ENCODE data around the gene BAX. TPM values are rescaled to one million over a fixed set of nuclear protein-coding genes. Genes with fewer than 3 reads are reported as not detected.
A peak's percentile ranks its signal among the peaks of the same experiment; 100 is the strongest.

Gene BAX
- total RNA-seq, 4 donors from 2014 or later = 7.9 to 21.8 (median 18.0) TPM

DNA sequence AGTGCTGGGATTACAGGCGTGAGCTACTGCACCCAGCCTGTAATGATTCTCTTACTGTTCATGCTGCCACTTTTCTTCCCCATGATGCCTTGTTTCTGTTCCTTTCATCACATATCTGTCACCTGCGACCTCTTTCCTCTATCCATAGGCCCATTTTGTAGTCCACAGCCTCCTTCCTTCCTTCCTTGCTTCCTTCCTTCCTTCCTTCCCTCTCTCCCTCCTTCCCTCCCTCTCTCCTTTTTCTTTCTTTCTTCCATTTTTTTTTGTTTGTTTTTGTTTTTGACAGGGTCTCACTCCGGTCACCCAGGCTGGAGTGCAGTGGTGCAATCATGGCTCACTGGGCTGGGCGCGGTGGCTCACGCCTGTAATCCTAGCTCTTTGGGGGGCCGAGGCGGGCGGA is 34.2 kb downstream of the BAX start:
- ATAC-seq (no peak), DNase-seq (no peak)
- peak overlapping the region; percentile 93 to 100 (median 99) for H3K27ac ChIP-seq
- no peak overlapping the region for H3K4me3 ChIP-seq
- in situ Hi-C loops (cut with MboI; ENCODE audit: low sequenced_read_pairs in 4 of 4) (no loop called here), intact Hi-C loops (cut with DNase I; ENCODE audit: low total_unique reads) (no loop called here)
- peaks cover 0 to 51% of the 10 kb centered on the region in 2 donors for H3K36me3 ChIP-seq
- TF ChIP-seq POLR2A (IDR thresholded peaks at IDR 0.05) = no peak
- TF ChIP-seq, protein P1, sequence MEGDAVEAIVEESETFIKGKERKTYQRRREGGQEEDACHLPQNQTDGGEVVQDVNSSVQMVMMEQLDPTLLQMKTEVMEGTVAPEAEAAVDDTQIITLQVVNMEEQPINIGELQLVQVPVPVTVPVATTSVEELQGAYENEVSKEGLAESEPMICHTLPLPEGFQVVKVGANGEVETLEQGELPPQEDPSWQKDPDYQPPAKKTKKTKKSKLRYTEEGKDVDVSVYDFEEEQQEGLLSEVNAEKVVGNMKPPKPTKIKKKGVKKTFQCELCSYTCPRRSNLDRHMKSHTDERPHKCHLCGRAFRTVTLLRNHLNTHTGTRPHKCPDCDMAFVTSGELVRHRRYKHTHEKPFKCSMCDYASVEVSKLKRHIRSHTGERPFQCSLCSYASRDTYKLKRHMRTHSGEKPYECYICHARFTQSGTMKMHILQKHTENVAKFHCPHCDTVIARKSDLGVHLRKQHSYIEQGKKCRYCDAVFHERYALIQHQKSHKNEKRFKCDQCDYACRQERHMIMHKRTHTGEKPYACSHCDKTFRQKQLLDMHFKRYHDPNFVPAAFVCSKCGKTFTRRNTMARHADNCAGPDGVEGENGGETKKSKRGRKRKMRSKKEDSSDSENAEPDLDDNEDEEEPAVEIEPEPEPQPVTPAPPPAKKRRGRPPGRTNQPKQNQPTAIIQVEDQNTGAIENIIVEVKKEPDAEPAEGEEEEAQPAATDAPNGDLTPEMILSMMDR (IDR thresholded peaks at IDR 0.05 in 4 of 5, conservative IDR thresholded peaks at IDR 0.05 in 1 of 5) = no peak
- no peaks in the 10 kb centered on the region for H3K9me3 ChIP-seq
- H3K4me1 ChIP-seq = peaks cover 41 to 45% of the 10 kb centered on the region in 2 donors
- H3K27me3 ChIP-seq = no peaks in the 10 kb centered on the region

DNA sequence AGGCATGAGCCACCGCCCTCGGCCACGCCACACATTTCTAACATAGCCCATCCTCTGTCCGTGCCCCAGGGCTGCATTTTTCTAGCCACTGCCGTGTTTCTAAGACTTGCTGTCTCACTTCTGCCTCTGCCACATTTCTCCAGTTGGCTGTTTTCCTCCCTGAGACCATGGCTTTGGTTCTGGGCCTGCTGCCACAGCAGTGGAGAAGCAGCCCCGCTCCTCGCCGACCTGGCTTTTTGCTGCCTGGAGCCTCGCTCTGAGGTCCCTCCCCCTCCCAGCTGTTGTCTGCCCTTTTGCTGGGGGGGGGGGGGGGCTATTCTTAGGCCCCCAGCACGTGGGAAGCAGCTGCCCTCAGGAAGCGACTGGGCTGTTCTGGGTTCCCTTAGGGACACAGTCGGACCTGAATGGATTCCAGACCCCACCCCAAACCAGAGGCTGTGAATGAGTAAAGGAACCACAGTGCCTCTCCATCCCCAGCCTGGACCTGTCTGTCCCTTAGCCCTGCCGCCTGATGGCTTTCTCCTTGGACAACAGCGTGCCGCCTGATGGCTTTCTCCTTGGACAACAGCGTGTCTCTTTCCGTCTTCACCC is 35.1 kb downstream of the BAX start:
- intact Hi-C loops (cut with DNase I; ENCODE audit: low total_unique reads) = loop anchor here (5.0 to 10.0 kb wide), 4 partner anchors 83 to 825 kb away; partner anchors contain the start of genes EMP3, FUZ, KCNA7 and MED25
- DNase-seq (peak; percentile 91 to 96), ATAC-seq (peak; percentile 57 to 62)
- in situ Hi-C loops (cut with MboI; ENCODE audit: low sequenced_read_pairs in 4 of 4) = no loop called here
- H3K4me3 ChIP-seq = peak overlapping the region; percentile 75 to 99 (median 84)
- peak overlapping the region; percentile 93 to 100 (median 99) for H3K27ac ChIP-seq
- TF ChIP-seq, protein P1 (IDR thresholded peaks at IDR 0.05 in 4 of 5, conservative IDR thresholded peaks at IDR 0.05 in 1 of 5) = no peak
- TF ChIP-seq POLR2A (IDR thresholded peaks at IDR 0.05) = peak; percentile 78 to 93
- no peaks in the 10 kb centered on the region for H3K9me3 ChIP-seq
- peaks cover 50 to 52% of the 10 kb centered on the region in 2 donors for H3K4me1 ChIP-seq
- no peaks in the 10 kb centered on the region for H3K27me3 ChIP-seq
- H3K36me3 ChIP-seq = peaks cover 0 to 42% of the 10 kb centered on the region in 2 donors

DNA sequence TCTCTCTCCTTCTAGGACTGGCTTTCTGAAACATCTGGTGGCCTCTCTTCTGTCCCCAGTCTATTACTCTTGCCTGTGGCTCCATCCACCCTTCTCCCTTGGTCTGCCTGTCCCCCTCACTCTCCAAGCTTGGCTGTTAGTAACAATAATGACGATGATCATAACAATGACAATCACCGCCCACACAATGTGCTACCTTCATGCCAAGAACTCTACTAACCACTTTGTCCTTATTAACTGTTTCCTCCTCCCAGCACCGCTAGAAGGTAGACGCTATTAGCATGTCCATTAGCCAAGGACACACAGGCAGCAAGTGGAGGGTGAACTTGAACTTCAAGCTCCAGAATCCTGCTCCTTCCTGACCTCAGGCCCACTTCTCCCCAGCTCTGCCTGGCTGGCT is 35.7 kb downstream of the BAX start:
- TF ChIP-seq, protein P1 (IDR thresholded peaks at IDR 0.05 in 4 of 5, conservative IDR thresholded peaks at IDR 0.05 in 1 of 5) = no peak
- no peak for TF ChIP-seq POLR2A (IDR thresholded peaks at IDR 0.05)
- intact Hi-C loops (cut with DNase I; ENCODE audit: low total_unique reads) = loop anchor here (5.0 to 10.0 kb wide), 4 partner anchors 82 to 824 kb away; partner anchors contain the start of genes EMP3, FUZ, KCNA7 and MED25
- in situ Hi-C loops (cut with MboI; ENCODE audit: low sequenced_read_pairs in 4 of 4) = no loop called here
- no peak for ATAC-seq
- peaks cover 0 to 36% of the 10 kb centered on the region in 2 donors for H3K36me3 ChIP-seq
- H3K9me3 ChIP-seq = no peaks in the 10 kb centered on the region
- H3K27ac ChIP-seq = peak overlapping the region; percentile 93 to 100 (median 99)
- DNase-seq = no peak
- no peaks in the 10 kb centered on the region for H3K27me3 ChIP-seq
- H3K4me1 ChIP-seq = peaks cover 51 to 54% of the 10 kb centered on the region in 2 donors
- peak overlapping the region; percentile 75 to 99 (median 84) for H3K4me3 ChIP-seq

DNA sequence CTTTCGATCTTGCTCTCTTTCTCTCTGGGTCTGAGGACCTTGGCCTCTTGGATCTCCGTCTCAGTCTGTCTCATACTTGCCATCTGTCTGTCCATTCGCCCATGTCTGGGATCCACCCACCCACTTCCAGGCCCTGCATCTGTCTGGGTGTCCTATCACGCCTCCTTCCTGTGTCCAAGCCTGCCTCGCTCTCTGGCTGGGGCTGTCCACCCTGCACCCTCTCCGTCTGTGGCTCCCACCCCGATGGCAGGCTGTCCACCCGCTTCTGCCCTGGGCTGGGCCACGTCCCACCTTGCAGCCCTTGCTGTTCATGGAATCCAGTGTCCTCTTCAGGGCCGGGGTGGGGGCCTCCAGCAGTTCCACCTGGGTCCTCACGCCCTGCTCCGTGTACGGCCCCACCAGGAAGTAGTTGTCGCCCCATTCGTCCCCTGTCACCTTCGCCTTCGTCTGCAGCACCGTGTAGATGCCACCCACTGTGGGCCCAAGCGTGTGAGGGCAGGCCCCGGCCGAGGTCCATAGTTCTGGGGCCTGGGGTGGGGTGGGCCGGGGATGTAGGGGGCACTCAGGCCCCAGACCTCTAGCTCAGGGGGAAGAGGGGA is 36.4 kb downstream of the BAX start:
- ATAC-seq = no peak
- H3K36me3 ChIP-seq = peaks cover 0 to 29% of the 10 kb centered on the region in 2 donors
- H3K4me1 ChIP-seq = peaks cover 51 to 54% of the 10 kb centered on the region in 2 donors
- H3K27me3 ChIP-seq = no peaks in the 10 kb centered on the region
- in situ Hi-C loops (cut with MboI; ENCODE audit: low sequenced_read_pairs in 4 of 4) = no loop called here
- TF ChIP-seq POLR2A (IDR thresholded peaks at IDR 0.05) = no peak
- TF ChIP-seq, protein P1 (IDR thresholded peaks at IDR 0.05 in 4 of 5, conservative IDR thresholded peaks at IDR 0.05 in 1 of 5) = no peak
- peak overlapping the region; percentile 75 to 99 (median 84) for H3K4me3 ChIP-seq
- peak in 1 of 2 donors; percentile 62 for DNase-seq
- intact Hi-C loops (cut with DNase I; ENCODE audit: low total_unique reads) = loop anchor here (1.0 to 10.0 kb wide), 5 partner anchors 81 to 824 kb away; partner anchors contain the start of genes EMP3, FUZ, KCNA7 and MED25
- peak overlapping the region; percentile 93 to 100 (median 99) for H3K27ac ChIP-seq
- no peaks in the 10 kb centered on the region for H3K9me3 ChIP-seq

All from gastrocnemius medialis (tissue), 4 donors.